DND-41 (cell line): Measurements from ENCODE around the gene TBC1D23.
"Not testable (repeated sequence)": the region's sequence is repeated elsewhere in the genome, so short reads cannot be mapped to it uniquely, and the experiment has no call there.

Source experiments
- ATAC-seq: fragments of 200-7000 bp; cut with Tn5 transposase; 3 replicates; pipeline ENCODE4 v1.9.1; 2021; ENCODE audit warnings: low read depth; ENCODE audit not compliant: insufficient read depth
- DNase-seq: peaks from one replicate; pipeline ENCODE4 v3.0.0-alpha.2; 2020
- H2AFZ ChIP-seq: 2 replicates; pipeline ENCODE4 v1.6.0; 2012; ENCODE audit warnings: low read depth, low read length
- H3K27ac ChIP-seq: 2 replicates; pipeline ENCODE4 v1.5.1; 2012; ENCODE audit warnings: low read length, inconsistent platforms
- H3K27me3 ChIP-seq: fragments of 200-600 bp; sonication (generic); 2 replicates; pipeline ENCODE4 v1.6.0; 2012; ENCODE audit warnings: low read length, mild to moderate bottlenecking, inconsistent platforms; ENCODE audit not compliant: insufficient read depth, poor library complexity
- H3K36me3 ChIP-seq: 2 replicates; pipeline ENCODE4 v1.5.1; 2012; ENCODE audit warnings: low read length, inconsistent platforms; ENCODE audit not compliant: insufficient read depth
- H3K4me1 ChIP-seq: 2 replicates; pipeline ENCODE4 v1.5.1; 2012; ENCODE audit warnings: mild to moderate bottlenecking, low read length; ENCODE audit not compliant: insufficient read depth
- H3K4me2 ChIP-seq: 2 replicates; pipeline ENCODE4 v1.6.0; 2012; ENCODE audit warnings: mild to moderate bottlenecking, moderate library complexity, low read length, inconsistent platforms; ENCODE audit not compliant: insufficient read depth
- H3K4me3 ChIP-seq, 2 experiments: fragments of 200-600 bp in 1 of 2; shearing (Covaris generic) in 1 of 2; 2 replicates each; pipeline ENCODE4 v1.5.1; 2012 to 2016; ENCODE audit warnings: inconsistent platforms in 2 of 2, low read length in 2 of 2, mild to moderate bottlenecking in 2 of 2, low read depth in 1 of 2, moderate library complexity in 1 of 2
- H3K79me2 ChIP-seq: 2 replicates; pipeline ENCODE4 v1.6.0; 2012; ENCODE audit warnings: low read length, inconsistent platforms; ENCODE audit not compliant: insufficient read depth
- H3K9ac ChIP-seq: 2 replicates; pipeline ENCODE4 v1.6.0; 2012; ENCODE audit warnings: low read depth, mild to moderate bottlenecking, inconsistent platforms, low read length, moderate library complexity
- H3K9me3 ChIP-seq: 2 replicates; pipeline ENCODE4 v1.5.1; 2012; ENCODE audit warnings: low read length, moderate library complexity, mild to moderate bottlenecking, inconsistent platforms; ENCODE audit not compliant: insufficient read depth, severe bottlenecking
- H4K20me1 ChIP-seq: 2 replicates; pipeline ENCODE4 v1.6.0; 2012; ENCODE audit warnings: low read length; ENCODE audit not compliant: insufficient read depth
- EZH2 ChIP-seq: IDR thresholded peaks from 3 replicates; pipeline ENCODE4 v1.6.1; 2012; ENCODE audit warnings: borderline replicate concordance, low read depth, mild to moderate bottlenecking, moderate library complexity, low read length, inconsistent platforms; ENCODE audit not compliant: severe bottlenecking
- TF ChIP-seq, protein P1 (sequence below): IDR thresholded peaks from 2 replicates; pipeline ENCODE4 v1.5.1; 2012; ENCODE audit warnings: borderline replicate concordance, low read length, moderate library complexity, mild to moderate bottlenecking; ENCODE audit not compliant: poor library complexity, severe bottlenecking; ENCODE audit errors: extremely low read depth

TBC1D23 gene

DNA sequence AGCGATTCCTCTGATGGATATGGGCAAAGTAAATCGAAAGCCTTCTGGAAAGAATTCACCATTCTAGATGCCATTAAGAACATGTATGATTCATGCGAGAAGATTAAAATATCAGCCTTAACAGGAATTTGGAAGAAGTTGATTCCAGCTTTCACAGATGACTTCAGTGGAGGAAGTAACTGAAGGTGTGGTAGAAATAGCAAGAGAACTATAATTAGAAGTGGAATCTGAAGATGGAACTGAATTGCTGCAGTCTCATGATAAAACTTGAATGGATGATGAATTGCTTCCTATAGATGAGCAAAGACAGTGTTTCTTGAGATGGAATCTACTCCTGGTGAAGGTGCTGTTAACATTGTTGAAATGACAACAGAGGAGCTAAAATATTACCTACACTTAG is 30.1 kb upstream of the TBC1D23 start:
- Histone ChIP-seq H3K27ac (no peak overlapping the region), H2AFZ (no peak overlapping the region), H3K9me3 (no peaks in the 10 kb centered on the region), H4K20me1 (no peaks in the 10 kb centered on the region), H3K4me3 (no peak overlapping the region), H3K36me3 (no peaks in the 10 kb centered on the region), H3K9ac (no peak overlapping the region), H3K4me1 (no peaks in the 10 kb centered on the region), H3K4me2 (no peak overlapping the region), H3K27me3 (no peaks in the 10 kb centered on the region), H3K79me2 (no peaks in the 10 kb centered on the region)
- TF ChIP-seq, protein P1, sequence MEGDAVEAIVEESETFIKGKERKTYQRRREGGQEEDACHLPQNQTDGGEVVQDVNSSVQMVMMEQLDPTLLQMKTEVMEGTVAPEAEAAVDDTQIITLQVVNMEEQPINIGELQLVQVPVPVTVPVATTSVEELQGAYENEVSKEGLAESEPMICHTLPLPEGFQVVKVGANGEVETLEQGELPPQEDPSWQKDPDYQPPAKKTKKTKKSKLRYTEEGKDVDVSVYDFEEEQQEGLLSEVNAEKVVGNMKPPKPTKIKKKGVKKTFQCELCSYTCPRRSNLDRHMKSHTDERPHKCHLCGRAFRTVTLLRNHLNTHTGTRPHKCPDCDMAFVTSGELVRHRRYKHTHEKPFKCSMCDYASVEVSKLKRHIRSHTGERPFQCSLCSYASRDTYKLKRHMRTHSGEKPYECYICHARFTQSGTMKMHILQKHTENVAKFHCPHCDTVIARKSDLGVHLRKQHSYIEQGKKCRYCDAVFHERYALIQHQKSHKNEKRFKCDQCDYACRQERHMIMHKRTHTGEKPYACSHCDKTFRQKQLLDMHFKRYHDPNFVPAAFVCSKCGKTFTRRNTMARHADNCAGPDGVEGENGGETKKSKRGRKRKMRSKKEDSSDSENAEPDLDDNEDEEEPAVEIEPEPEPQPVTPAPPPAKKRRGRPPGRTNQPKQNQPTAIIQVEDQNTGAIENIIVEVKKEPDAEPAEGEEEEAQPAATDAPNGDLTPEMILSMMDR: no peak
- TF ChIP-seq EZH2: no peak
- ATAC-seq: no peak
- DNase-seq: no peak

DNA sequence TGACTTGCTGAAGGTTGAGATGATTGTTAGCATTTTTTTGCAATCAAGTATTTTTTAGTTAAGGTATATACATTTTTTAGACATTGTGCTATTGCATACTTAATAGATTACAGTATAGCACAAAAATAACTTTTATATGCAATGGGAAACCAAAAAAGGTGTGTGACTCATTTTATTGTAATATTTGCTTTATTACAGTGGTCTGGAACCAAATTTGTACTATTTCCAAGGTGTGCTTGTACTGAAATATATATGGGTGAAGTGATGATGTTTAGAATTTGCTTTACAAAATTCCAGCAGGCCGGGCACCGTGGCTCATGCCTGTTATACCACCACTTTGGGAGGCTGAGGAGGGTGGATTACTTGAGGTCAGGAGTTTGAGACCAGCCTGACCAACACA is 29.1 kb upstream of the TBC1D23 start:
- no peak for DNase-seq
- H3K27ac ChIP-seq: no peak overlapping the region
- H3K27me3 ChIP-seq: no peaks in the 10 kb centered on the region
- H2AFZ ChIP-seq: no peak overlapping the region
- no peak overlapping the region for H3K4me2 ChIP-seq
- H3K9ac ChIP-seq: no peak overlapping the region
- H3K4me1 ChIP-seq: no peaks in the 10 kb centered on the region
- ATAC-seq: no peak
- TF ChIP-seq EZH2: no peak
- TF ChIP-seq, protein P1: no peak
- H3K9me3 ChIP-seq: no peaks in the 10 kb centered on the region
- H3K36me3 ChIP-seq: no peaks in the 10 kb centered on the region
- H3K4me3 ChIP-seq: no peak overlapping the region
- no peaks in the 10 kb centered on the region for H3K79me2 ChIP-seq
- no peaks in the 10 kb centered on the region for H4K20me1 ChIP-seq

DNA sequence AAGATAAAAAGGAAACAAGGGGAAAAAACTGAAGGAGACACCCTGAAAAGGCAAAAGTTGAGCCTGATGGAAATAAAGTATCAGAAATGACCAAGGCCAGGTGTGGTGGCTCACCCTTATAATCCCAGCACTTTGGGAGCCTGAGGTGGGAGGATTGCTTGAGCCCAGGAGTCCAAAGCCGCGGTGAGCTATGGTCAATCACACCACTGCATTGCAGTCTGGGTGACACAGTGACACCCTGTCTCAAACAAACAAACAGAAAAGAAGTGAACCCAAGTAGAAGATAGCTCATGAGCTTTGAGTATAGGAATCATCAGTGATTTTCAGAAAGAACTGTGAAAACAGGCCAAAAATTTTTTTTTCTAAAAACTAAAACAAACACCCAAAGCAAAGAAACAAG is 26.4 kb upstream of the TBC1D23 start:
- H2AFZ ChIP-seq: no peak overlapping the region
- no peaks in the 10 kb centered on the region for H3K79me2 ChIP-seq
- peaks cover 2% of the 10 kb centered on the region for H3K9me3 ChIP-seq
- no peaks in the 10 kb centered on the region for H3K4me1 ChIP-seq
- H3K27ac ChIP-seq: no peak overlapping the region
- no peak overlapping the region for H3K4me2 ChIP-seq
- no peaks in the 10 kb centered on the region for H3K27me3 ChIP-seq
- no peak overlapping the region for H3K4me3 ChIP-seq
- DNase-seq: no peak
- H3K9ac ChIP-seq: no peak overlapping the region
- no peaks in the 10 kb centered on the region for H4K20me1 ChIP-seq
- ATAC-seq: no peak
- no peaks in the 10 kb centered on the region for H3K36me3 ChIP-seq
- TF ChIP-seq, protein P1: no peak
- no peak for TF ChIP-seq EZH2

DNA sequence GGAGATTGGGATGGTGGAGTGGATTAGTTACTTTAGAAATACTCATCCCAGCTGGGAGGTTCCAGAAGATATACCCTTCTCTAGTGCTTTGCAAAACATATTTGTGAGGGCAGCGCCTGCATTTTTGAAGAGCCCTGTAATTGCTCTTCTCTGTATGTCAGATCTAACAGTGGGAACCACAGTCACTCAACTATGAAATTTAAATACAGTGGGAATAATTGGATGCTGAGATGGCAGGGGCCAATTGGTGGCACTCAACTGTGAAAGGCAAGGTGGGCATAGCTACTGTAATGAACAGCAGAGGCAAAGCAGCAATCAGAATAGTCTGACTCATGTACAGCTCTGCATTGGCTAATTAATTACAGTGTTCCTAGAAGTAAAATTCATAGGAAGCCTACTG is 22.2 kb upstream of the TBC1D23 start:
- ATAC-seq (no peak), DNase-seq (no peak)
- no peak overlapping the region for H3K4me3 ChIP-seq
- no peak overlapping the region for H3K27ac ChIP-seq
- no peak overlapping the region for H3K9ac ChIP-seq
- no peaks in the 10 kb centered on the region for H3K36me3 ChIP-seq
- H3K79me2 ChIP-seq: no peaks in the 10 kb centered on the region
- no peaks in the 10 kb centered on the region for H3K4me1 ChIP-seq
- no peak overlapping the region for H3K4me2 ChIP-seq
- peaks cover 2% of the 10 kb centered on the region for H3K9me3 ChIP-seq
- no peak overlapping the region for H2AFZ ChIP-seq
- no peaks in the 10 kb centered on the region for H3K27me3 ChIP-seq
- TF ChIP-seq, protein P1: no peak
- no peak for TF ChIP-seq EZH2
- H4K20me1 ChIP-seq: no peaks in the 10 kb centered on the region

DNA sequence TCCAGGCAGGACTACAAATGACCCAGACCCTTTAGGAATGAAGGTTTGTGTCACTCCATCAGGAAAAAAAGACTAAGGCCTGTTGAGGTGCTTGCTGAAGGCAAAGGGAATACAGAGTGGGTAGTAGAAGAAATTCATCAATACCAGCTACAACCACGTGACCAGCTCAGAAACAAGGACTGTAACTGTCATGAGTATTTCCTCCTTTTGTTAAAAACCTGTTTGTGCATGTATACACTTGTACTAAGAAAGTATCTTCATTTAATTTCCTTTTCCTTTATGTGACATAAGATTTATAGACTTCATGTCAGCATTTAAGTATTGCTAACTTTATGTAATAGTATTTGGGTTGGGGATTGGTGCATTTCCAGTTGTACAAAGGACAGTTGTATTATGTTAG is 18.3 kb upstream of the TBC1D23 start:
- not testable (repeated sequence) for H3K9ac ChIP-seq, H3K4me1 ChIP-seq, H3K4me2 ChIP-seq, H3K79me2 ChIP-seq, H3K27me3 ChIP-seq, H4K20me1 ChIP-seq, DNase-seq, ATAC-seq, H2AFZ ChIP-seq, H3K27ac ChIP-seq, H3K9me3 ChIP-seq, H3K36me3 ChIP-seq, H3K4me3 ChIP-seq
